GM12801 (cell line): ENCODE measurements around the gene ZNF622.

Source experiments
- TF ChIP-seq, protein P1 (sequence below): IDR thresholded peaks from one replicate; pipeline ENCODE4 v1.5.1; 2011; ENCODE audit warnings: control low read depth; ENCODE audit not compliant: insufficient read length; ENCODE audit errors: extremely low read depth

ZNF622 gene

DNA sequence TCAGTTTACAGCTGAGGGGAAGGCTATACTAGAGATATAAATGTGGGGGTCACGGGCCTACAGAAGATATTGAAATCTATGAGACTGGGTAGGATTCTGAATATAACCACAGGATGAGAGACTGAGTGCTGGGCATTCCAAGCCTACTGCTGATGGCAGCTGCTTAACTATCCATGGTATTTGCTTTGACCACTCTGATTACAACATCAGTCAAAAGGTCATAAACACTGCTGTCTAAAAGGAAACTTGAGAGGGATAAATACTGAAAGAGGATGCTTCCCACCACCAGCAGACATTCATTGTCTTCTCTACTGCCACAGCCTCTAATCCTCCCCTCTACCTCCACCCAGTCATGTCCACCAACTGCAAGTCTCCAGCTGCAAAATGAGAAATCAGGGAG, 3.8 kb downstream of the ZNF622 start:
- TF ChIP-seq, protein P1, sequence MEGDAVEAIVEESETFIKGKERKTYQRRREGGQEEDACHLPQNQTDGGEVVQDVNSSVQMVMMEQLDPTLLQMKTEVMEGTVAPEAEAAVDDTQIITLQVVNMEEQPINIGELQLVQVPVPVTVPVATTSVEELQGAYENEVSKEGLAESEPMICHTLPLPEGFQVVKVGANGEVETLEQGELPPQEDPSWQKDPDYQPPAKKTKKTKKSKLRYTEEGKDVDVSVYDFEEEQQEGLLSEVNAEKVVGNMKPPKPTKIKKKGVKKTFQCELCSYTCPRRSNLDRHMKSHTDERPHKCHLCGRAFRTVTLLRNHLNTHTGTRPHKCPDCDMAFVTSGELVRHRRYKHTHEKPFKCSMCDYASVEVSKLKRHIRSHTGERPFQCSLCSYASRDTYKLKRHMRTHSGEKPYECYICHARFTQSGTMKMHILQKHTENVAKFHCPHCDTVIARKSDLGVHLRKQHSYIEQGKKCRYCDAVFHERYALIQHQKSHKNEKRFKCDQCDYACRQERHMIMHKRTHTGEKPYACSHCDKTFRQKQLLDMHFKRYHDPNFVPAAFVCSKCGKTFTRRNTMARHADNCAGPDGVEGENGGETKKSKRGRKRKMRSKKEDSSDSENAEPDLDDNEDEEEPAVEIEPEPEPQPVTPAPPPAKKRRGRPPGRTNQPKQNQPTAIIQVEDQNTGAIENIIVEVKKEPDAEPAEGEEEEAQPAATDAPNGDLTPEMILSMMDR, result no peak

DNA sequence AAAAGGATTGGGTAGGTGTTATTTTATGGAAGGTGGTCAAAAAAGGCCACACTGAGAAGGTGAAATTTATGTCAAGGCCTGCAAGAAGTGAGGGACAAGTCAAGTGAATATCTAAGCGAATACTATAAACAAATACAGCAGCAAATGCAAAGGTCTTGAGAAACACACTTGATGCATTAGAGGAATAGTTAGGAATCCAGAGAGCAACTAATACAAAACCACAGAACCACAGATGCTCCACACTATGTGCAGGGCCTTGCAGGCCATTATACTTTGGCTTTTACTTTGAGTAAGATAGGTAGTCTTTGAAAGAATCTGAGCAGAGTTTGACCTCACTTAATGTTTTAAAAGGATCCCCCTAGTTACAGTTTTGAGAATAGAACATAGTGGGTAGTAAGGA, 4.6 kb downstream of the ZNF622 start:
- TF ChIP-seq, protein P1, result no peak

DNA sequence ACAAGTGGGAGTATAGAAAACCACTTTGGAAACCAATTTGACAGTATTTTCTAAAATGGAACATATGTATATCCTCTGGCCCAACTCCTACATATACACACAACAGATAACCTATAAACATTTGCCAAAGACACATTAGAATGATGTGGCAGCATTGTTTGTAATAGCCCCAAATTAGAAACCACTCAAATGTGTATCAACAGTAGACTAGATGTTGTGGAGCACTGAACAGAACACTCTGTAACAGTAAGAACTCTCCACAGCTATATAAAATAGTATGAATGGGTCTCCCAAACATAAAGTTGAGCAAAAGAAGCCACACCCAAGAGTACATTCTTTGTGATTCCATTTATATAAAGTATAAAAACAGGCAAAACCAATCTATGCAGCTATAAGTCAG, 6.1 kb downstream of the ZNF622 start:
- TF ChIP-seq, protein P1, result no peak

DNA sequence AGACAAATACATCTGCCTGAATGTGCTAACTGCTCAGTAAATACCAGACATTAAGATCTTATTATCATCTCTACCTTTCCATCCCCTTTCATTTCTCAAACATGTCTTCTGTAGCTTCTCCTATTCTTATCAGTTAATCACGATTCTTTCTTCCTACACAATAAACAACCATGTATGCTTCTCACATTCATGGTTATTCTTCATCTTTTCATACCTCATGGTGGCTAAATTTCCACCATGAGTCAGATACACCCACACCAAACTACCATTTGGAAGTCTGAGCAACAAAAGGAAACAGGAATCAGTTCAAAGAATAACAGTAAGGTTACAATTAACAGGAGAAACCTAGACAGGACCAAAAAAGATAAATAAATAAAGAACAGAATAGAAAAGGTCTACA, 7.7 kb downstream of the ZNF622 start:
- TF ChIP-seq, protein P1, result no peak

DNA sequence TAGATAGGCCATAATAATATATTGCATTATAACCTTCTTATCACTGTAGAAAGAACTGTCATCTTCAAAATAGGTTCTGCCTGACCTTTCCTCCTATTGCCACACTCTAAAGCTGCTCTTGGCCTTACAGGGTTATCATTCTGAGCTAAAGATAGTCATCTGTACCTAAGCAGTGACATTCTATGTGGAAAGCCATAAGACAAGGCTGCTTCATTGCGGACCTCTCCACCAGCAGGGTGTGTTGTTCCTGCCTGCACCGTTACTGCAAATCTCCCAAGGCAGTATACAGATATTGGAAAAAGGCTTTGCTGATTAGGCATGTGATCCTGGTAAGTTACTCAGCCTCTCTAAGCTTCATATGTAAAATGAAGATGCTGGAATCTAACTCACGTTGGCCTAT, 8.1 kb downstream of the ZNF622 start:
- TF ChIP-seq, protein P1, result no peak

DNA sequence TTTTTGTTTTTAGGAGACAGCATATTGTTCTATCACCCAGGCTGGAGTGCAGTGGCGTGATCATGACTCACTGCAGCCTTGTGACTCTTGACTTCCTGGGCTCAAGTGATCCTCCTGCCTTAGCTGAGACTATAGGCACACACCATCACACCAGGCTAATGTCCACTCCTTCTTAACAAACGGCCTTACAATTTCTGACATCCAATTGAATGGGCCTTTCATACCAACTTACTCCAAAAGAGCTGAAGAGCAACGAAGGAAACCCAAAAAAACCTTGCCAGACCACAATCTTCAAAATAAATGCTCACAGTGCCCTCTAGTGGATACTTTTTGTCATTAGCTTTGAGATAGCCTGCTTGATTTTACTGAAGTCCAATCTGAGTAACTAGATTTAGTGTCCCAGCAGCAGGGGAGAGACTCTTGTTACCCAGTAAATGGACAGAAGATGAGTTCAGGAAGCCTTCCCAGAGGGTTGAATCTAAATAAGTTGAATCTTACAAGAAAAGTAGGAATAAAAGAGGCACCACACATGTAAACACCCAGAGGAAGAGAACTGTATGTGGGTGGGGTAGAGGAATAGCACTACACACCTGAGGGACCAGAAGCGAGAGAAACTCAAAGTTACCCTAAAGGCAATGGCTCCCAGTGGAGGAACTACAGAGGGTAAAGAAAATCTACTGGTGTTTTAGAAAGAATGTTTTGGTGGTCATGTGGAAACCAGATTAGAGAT, 9.3 kb downstream of the ZNF622 start:
- TF ChIP-seq, protein P1, result no peak

DNA sequence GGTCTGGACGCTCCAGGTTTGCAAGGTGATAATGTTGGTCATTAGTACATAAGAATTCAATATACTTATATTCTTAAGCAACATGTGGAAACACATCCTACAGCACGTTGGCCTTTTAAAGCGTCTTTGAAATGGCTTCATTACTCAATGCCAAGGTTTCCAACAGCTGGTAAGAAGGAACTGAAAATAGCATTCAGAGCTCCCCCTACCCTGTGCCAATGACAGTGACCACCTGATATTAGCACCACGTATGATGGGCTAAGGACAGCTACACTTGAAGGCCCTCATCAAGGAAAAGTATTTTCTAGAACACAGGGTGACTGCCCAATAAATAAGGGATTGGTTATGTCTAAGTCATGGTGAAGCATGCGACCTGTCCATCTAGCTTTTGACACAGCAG, 9.9 kb downstream of the ZNF622 start:
- TF ChIP-seq, protein P1, result no peak
